Measurements from ENCODE around the gene PDE6B.

GRCh38 chr4:610411-611261 is 14.7 kb upstream of the PDE6B start:
- TF ChIP-seq POLR2A (IDR thresholded peaks at IDR 0.05): no peak
- TF ChIP-seq CTCF (IDR thresholded peaks at IDR 0.05): no peak
- TF ChIP-seq EP300 (IDR thresholded peaks at IDR 0.05): no peak
